Brain microvascular endothelial cell (primary cell): ENCODE data around the gene SNTN.
A peak's percentile ranks its signal among the peaks of the same experiment; 100 is the strongest.

Source experiments
- DNase-seq: peaks from one replicate; pipeline ENCODE4 v3.0.0-alpha.2; 2020
- H3K27ac ChIP-seq: fragments of 250-450 bp; sonication (Bioruptor Pico); 2 replicates; pipeline ENCODE4 v1.5.1; 2020; ENCODE audit warnings: mild to moderate bottlenecking, moderate library complexity
- H3K27me3 ChIP-seq: fragments of 250-450 bp; sonication (Bioruptor Pico); replicated peaks from 2 replicates; pipeline ENCODE4 v1.5.1; 2020; ENCODE audit warnings: mild to moderate bottlenecking
- H3K36me3 ChIP-seq: fragments of 250-450 bp; sonication (Bioruptor Pico); replicated peaks from 2 replicates; pipeline ENCODE4 v1.5.1; 2020; ENCODE audit warnings: mild to moderate bottlenecking
- H3K4me3 ChIP-seq: 2 replicates; pipeline ENCODE4 v1.5.1; 2011; ENCODE audit warnings: low read depth, mild to moderate bottlenecking, control low read depth, low read length, moderate library complexity
- CTCF ChIP-seq: IDR thresholded peaks from 2 replicates; pipeline ENCODE4 v1.5.1; 2011; ENCODE audit warnings: low read depth, mild to moderate bottlenecking, moderate library complexity, low read length, control low read depth, inconsistent platforms; ENCODE audit errors: missing control alignments
- in situ Hi-C: cut with HindIII; loops from 2 replicates; pipeline ENCODE4 v1.10.0; 2017; ENCODE audit warnings: low sequenced_read_pairs, low pct_ligation_motif_present

The SNTN gene

GRCh38 chr3:63661242-63661641 is 8.8 kb downstream of the SNTN start:
- peak; percentile 47 for TF ChIP-seq CTCF
- DNase-seq = peak; percentile 24
- Histone ChIP-seq H3K4me3 (no peak overlapping the region), H3K36me3 (no peaks in the 10 kb centered on the region), H3K27ac (no peak overlapping the region), H3K27me3 (no peaks in the 10 kb centered on the region)
- in situ Hi-C loops = no loop called here

GRCh38 chr3:63662011-63662410 is 9.5 kb downstream of the SNTN start:
- DNase-seq = no peak
- no peaks in the 10 kb centered on the region for H3K27me3 ChIP-seq
- H3K27ac ChIP-seq = no peak overlapping the region
- H3K36me3 ChIP-seq = no peaks in the 10 kb centered on the region
- no peak for TF ChIP-seq CTCF
- no peak overlapping the region for H3K4me3 ChIP-seq
- in situ Hi-C loops = no loop called here

- H3K4me3 ChIP-seq = no peak overlapping the region
- no peaks in the 10 kb centered on the region for H3K36me3 ChIP-seq
- in situ Hi-C loops = no loop called here
- H3K27ac ChIP-seq = no peak overlapping the region
- H3K27me3 ChIP-seq = no peaks in the 10 kb centered on the region
- DNase-seq = no peak
- no peak for TF ChIP-seq CTCF
These were observed 10.0 kb downstream of the SNTN start for GRCh38 chr3:63662500-63662899.

GRCh38 chr3:63670544-63670943 is 18.1 kb downstream of the SNTN start:
- no peak overlapping the region for H3K4me3 ChIP-seq
- no peak for DNase-seq
- in situ Hi-C loops = no loop called here
- TF ChIP-seq CTCF = no peak
- H3K27ac ChIP-seq = no peak overlapping the region
- no peaks in the 10 kb centered on the region for H3K36me3 ChIP-seq
- H3K27me3 ChIP-seq = no peaks in the 10 kb centered on the region

GRCh38 chr3:63673111-63673510 is 20.6 kb downstream of the SNTN start:
- no peaks in the 10 kb centered on the region for H3K27me3 ChIP-seq
- no peaks in the 10 kb centered on the region for H3K36me3 ChIP-seq
- no peak for DNase-seq
- H3K4me3 ChIP-seq = no peak overlapping the region
- no peak for TF ChIP-seq CTCF
- H3K27ac ChIP-seq = no peak overlapping the region
- in situ Hi-C loops = no loop called here

- in situ Hi-C loops = no loop called here
- no peak for DNase-seq
- H3K27ac ChIP-seq = no peak overlapping the region
- no peak overlapping the region for H3K4me3 ChIP-seq
- no peaks in the 10 kb centered on the region for H3K27me3 ChIP-seq
- no peaks in the 10 kb centered on the region for H3K36me3 ChIP-seq
- TF ChIP-seq CTCF = no peak
These were observed 22.1 kb downstream of the SNTN start for GRCh38 chr3:63674586-63674985.
